SU-DHL-6 (cell line): ENCODE measurements around the gene CCL20.

Experiments used
- H2AFZ ChIP-seq: fragments of 200-600 bp; sonication (generic); 2 replicates; pipeline ENCODE4 v1.6.1; 2014; ENCODE audit warnings: low read depth, mild to moderate bottlenecking, moderate library complexity, mixed read lengths, antibody characterized with exemption, low read length; ENCODE audit not compliant: severe bottlenecking
- H3F3A ChIP-seq: fragments of 200-600 bp; shearing (Covaris generic); 2 replicates; pipeline ENCODE4 v1.6.0; 2016; ENCODE audit warnings: antibody characterized with exemption, mild to moderate bottlenecking; ENCODE audit not compliant: insufficient read depth
- H3K27ac ChIP-seq: fragments of 200-600 bp; sonication (generic); 2 replicates; pipeline ENCODE4 v1.5.1; 2016; ENCODE audit warnings: low read depth, mild to moderate bottlenecking, low read length, moderate library complexity, mixed read lengths
- H3K27me3 ChIP-seq: fragments of 200-600 bp; sonication (generic), shearing (Covaris generic); 2 replicates; pipeline ENCODE4 v1.6.0; 2014; ENCODE audit warnings: mild to moderate bottlenecking, low read length
- H3K36me3 ChIP-seq: fragments of 200-600 bp; sonication (generic); 2 replicates; pipeline ENCODE4 v1.6.1; 2014; ENCODE audit warnings: mild to moderate bottlenecking, low read length, mixed read lengths
- H3K4me2 ChIP-seq: fragments of 300-600, 200-600 bp; shearing (Covaris generic), sonication (generic); 2 replicates; pipeline ENCODE4 v1.6.0; 2014; ENCODE audit warnings: low read length, low read depth, mild to moderate bottlenecking; ENCODE audit not compliant: poor library complexity, severe bottlenecking
- H3K4me3 ChIP-seq: fragments of 200-600 bp; sonication (generic); 2 replicates; pipeline ENCODE4 v1.5.1; 2014; ENCODE audit warnings: antibody characterized with exemption, low read length, mild to moderate bottlenecking, mixed read lengths; ENCODE audit not compliant: insufficient read depth, poor library complexity, severe bottlenecking
- H3K79me2 ChIP-seq: fragments of 200-600 bp; sonication (generic); 2 replicates; pipeline ENCODE4 v1.6.1; 2014; ENCODE audit warnings: mild to moderate bottlenecking, low read length, moderate library complexity; ENCODE audit not compliant: insufficient read depth
- H3K9ac ChIP-seq: fragments of 200-600 bp; sonication (generic); 2 replicates; pipeline ENCODE4 v1.7.0; 2014; ENCODE audit warnings: mild to moderate bottlenecking, low read length
- H3K9me2 ChIP-seq: fragments of 200-600 bp; sonication (generic); replicated peaks from 2 replicates; pipeline ENCODE4 v1.6.1; 2014; ENCODE audit warnings: low read length; ENCODE audit not compliant: insufficient read depth
- H3K9me3 ChIP-seq: fragments of 200-600 bp; sonication (generic); 2 replicates; pipeline ENCODE4 v1.6.1; 2014; ENCODE audit warnings: low read length, mixed read lengths; ENCODE audit not compliant: insufficient read depth
- H4K20me1 ChIP-seq: fragments of 200-600 bp; sonication (generic); 2 replicates; pipeline ENCODE4 v1.6.1; 2014; ENCODE audit warnings: low read depth, mild to moderate bottlenecking, antibody characterized with exemption, low read length, moderate library complexity, mixed read lengths
- CTCF ChIP-seq: fragments of 200-600 bp; sonication (generic); IDR thresholded peaks from one replicate; pipeline ENCODE4 v1.5.1; 2017; ENCODE audit warnings: antibody characterized with exemption, mild to moderate bottlenecking, low read length, moderate library complexity; ENCODE audit not compliant: insufficient read depth, poor library complexity, severe bottlenecking
- EZH2phosphoT487 ChIP-seq: fragments of 200-600 bp; sonication (generic), shearing (Covaris generic); conservative IDR thresholded peaks from 2 replicates; pipeline ENCODE4 v1.6.1; 2018; ENCODE audit warnings: mild to moderate bottlenecking, antibody characterized with exemption, low read length, moderate library complexity, mixed read lengths

The CCL20 gene

DNA sequence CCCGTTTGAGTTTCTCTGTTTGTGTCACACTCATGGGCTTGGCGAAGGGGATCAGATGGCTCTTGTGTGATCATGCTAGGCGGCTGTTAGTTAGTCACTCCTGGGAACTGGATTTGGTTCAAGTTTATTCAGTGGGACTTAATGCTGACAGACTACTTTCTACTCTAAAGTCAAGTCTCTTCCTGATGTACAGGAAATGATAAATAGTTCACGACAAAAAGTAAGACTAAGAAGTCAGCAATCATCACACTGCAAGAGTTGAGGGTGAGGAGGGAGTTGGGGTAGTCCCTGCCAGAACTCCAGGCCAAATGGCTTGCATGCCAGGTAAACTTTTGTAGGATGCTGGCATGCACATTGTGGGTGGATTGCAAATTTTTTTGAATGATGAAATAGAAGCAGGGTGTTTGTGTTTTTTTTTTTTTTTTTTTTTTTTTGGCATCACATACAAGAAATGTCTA is 25.1 kb upstream of the CCL20 start:
- Histone ChIP-seq H3K27me3 (no peaks in the 10 kb centered on the region), H2AFZ (no peak overlapping the region), H3K9me3 (no peaks in the 10 kb centered on the region), H3K27ac (no peak overlapping the region), H3K9ac (no peak overlapping the region), H3K9me2 (no peaks in the 10 kb centered on the region), H3K4me2 (no peak overlapping the region), H3K4me3 (no peak overlapping the region), H3K79me2 (no peaks in the 10 kb centered on the region), H4K20me1 (no peaks in the 10 kb centered on the region), H3F3A (no peaks in the 10 kb centered on the region), H3K36me3 (no peaks in the 10 kb centered on the region)
- TF ChIP-seq CTCF: no peak
- no peak for TF ChIP-seq EZH2phosphoT487

DNA sequence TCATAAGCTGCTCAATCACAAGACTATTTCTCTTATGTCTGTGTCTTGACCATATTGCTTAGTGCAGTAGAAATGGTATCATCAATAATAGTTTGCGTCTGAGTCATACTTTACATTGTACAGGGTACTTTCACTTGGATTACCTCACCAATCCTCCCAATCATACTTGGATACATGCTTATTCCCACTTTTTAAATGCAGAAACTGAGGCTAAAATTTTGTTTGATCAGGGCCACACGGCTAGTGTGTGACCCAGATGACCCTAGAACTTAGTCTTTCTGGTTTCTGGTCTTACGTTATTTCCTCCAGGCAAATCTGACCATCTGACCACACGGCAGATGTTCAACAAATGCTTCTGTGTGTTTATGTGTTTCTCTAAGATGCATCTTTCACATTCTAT is 23.8 kb upstream of the CCL20 start:
- no peaks in the 10 kb centered on the region for H3F3A ChIP-seq
- H4K20me1 ChIP-seq: no peaks in the 10 kb centered on the region
- H3K9me3 ChIP-seq: no peaks in the 10 kb centered on the region
- H3K4me2 ChIP-seq: no peak overlapping the region
- no peak for TF ChIP-seq CTCF
- TF ChIP-seq EZH2phosphoT487: no peak
- H2AFZ ChIP-seq: no peak overlapping the region
- H3K9ac ChIP-seq: no peak overlapping the region
- no peaks in the 10 kb centered on the region for H3K27me3 ChIP-seq
- no peaks in the 10 kb centered on the region for H3K79me2 ChIP-seq
- no peak overlapping the region for H3K27ac ChIP-seq
- no peaks in the 10 kb centered on the region for H3K9me2 ChIP-seq
- no peaks in the 10 kb centered on the region for H3K36me3 ChIP-seq
- H3K4me3 ChIP-seq: no peak overlapping the region

DNA sequence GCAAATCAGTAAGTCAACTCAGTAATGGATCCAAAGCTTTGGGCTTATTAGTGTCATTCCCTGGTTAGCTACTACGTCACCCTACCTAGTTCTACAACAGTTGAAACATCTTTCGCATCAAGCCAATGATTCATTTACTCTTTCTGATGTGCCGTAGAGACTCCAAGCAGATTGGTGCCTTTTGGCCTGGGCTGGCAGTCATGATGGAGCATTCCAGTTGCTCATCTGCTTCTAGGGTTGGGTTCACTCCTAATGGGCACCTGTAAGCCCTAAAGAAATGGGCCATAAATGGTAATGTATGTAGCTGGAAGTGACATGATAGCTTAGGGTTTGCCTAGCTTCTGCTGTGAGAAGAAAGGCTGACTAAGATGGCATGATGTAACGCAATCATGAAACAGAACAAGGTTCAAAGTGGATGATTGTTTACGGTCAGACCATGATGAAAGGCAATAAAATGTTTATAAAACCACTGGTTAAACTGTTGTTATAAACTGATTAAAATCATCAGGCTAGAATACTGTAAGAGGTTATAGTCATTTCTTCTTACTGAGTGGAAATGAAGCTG is 20.4 kb upstream of the CCL20 start:
- no peak for TF ChIP-seq CTCF
- TF ChIP-seq EZH2phosphoT487: no peak
- Histone ChIP-seq H3K4me3 (no peak overlapping the region), H3F3A (no peaks in the 10 kb centered on the region), H3K9me3 (no peaks in the 10 kb centered on the region), H4K20me1 (no peaks in the 10 kb centered on the region), H3K4me2 (no peak overlapping the region), H3K9me2 (no peaks in the 10 kb centered on the region), H2AFZ (no peak overlapping the region), H3K79me2 (no peaks in the 10 kb centered on the region), H3K27me3 (no peaks in the 10 kb centered on the region), H3K36me3 (no peaks in the 10 kb centered on the region), H3K27ac (no peak overlapping the region), H3K9ac (no peak overlapping the region)
